ENCODE results near the gene FAM83C. TPM values are rescaled to one million over a fixed set of nuclear protein-coding genes. Genes with fewer than 3 reads are reported as not detected.

FAM83C gene
- total RNA-seq, 2 experiments from 2014 or later = not detected

DNA sequence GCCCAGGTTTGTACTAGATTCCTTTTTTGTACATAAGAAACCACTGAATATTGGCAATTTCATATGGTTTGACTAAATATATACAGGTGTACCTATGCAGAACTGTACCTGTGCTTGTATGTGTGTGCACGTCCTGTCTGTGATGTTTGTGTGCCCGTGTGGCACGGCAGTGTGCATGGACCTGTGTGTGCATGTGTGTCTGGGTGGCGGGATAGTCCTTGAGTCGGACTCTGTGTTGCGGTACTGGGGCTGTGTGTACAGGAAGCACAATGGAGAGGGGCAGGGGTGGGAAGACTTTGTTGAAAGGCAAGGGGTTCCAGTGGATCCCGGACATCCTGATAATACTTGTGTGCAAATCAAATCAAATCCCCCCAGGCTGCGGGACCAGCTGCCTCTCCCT, 3.4 kb upstream of the FAM83C start:
- H3K27me3 Mint-ChIP-seq = peaks cover 4% of the 10 kb centered on the region

DNA sequence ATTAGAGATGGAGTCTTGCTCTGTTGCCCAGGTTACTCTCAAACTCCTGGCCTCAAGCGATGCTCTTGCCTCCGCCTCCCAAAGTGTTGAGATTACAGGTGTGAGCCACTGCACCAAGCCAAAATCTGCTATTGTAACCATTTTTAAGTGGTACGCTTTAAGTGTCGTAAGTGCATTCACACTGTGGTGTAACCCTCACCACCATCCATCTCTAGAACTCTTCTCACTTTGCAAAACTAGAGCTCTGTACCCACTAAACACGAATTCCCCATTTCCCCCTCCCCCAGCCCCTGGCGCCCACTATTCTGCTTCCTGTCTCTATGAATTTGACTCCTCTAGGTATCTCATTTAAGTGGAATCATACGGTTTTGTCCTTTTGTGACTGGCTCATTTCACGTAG, 2.8 kb upstream of the FAM83C start:
- no peak for DNase-seq
- ChIA-PET CTCF (interaction anchor here (0.7 kb wide), 1 partner anchor 9 kb away, joined by 3 read pairs; no protein-coding TSS in a partner anchor), POLR2A (no interaction called here)
- H3K27ac Mint-ChIP-seq = no peak overlapping the region
- no peaks in the 10 kb centered on the region for H3K36me3 Mint-ChIP-seq
- peaks cover 4% of the 10 kb centered on the region for H3K27me3 Mint-ChIP-seq
- intact Hi-C loops (cut with micrococcal nuclease) = no loop called here
- H3K9me3 Mint-ChIP-seq = no peaks in the 10 kb centered on the region
- H3K4me3 Mint-ChIP-seq = no peak overlapping the region
- no peaks in the 10 kb centered on the region for H3K4me1 Mint-ChIP-seq (ENCODE audit: low read depth)

More for the DNA sequence above, 3.4 kb upstream of the FAM83C start:
- ChIA-PET CTCF (no interaction called here), POLR2A (no interaction called here)
- H3K9me3 Mint-ChIP-seq = no peaks in the 10 kb centered on the region
- H3K4me3 Mint-ChIP-seq = no peak overlapping the region
- H3K36me3 Mint-ChIP-seq = no peaks in the 10 kb centered on the region
- intact Hi-C loops (cut with micrococcal nuclease) = no loop called here
- DNase-seq = no peak
- H3K4me1 Mint-ChIP-seq (ENCODE audit: low read depth) = no peaks in the 10 kb centered on the region
- no peak overlapping the region for H3K27ac Mint-ChIP-seq

DNA sequence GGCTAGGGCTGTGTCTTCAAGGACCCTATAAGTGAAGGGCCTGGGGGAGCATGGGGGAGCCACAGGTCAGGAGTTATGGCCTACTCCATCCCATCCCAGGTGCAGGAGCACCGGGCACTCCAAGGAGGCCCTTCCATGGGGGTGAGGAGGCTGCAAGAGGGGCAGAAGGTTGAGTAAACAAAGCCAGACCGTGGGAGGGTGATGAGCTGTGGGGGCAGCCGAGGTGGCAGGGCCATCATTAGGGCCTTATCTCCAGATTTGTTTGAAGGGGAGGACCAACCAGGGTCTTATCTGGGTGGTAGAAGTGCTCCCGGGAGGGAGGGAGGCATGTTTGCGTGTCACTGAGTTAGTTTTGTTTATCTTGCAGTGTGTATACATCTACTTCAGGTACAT, 2.1 kb upstream of the FAM83C start:
- H3K27ac Mint-ChIP-seq = no peak overlapping the region
- intact Hi-C loops (cut with micrococcal nuclease) = no loop called here
- H3K4me3 Mint-ChIP-seq = no peak overlapping the region
- ChIA-PET CTCF (no interaction called here), POLR2A (no interaction called here)
- no peaks in the 10 kb centered on the region for H3K36me3 Mint-ChIP-seq
- peaks cover 4% of the 10 kb centered on the region for H3K27me3 Mint-ChIP-seq
- H3K4me1 Mint-ChIP-seq (ENCODE audit: low read depth) = no peaks in the 10 kb centered on the region
- DNase-seq = no peak
- H3K9me3 Mint-ChIP-seq = no peaks in the 10 kb centered on the region

- no peak for DNase-seq
- POLR2A ChIA-PET = no interaction called here
- CTCF ChIA-PET = no interaction called here
- Mint-ChIP-seq H3K27me3 (peaks cover 4% of the 10 kb centered on the region), H3K9me3 (no peaks in the 10 kb centered on the region), H3K4me1 (ENCODE audit: low read depth) (no peaks in the 10 kb centered on the region), H3K36me3 (no peaks in the 10 kb centered on the region), H3K4me3 (no peak overlapping the region), H3K27ac (no peak overlapping the region)
- intact Hi-C loops (cut with micrococcal nuclease) = no loop called here
These were observed 1.4 kb upstream of the FAM83C start for GRCh38 chr20:35293303-35294292.

DNA sequence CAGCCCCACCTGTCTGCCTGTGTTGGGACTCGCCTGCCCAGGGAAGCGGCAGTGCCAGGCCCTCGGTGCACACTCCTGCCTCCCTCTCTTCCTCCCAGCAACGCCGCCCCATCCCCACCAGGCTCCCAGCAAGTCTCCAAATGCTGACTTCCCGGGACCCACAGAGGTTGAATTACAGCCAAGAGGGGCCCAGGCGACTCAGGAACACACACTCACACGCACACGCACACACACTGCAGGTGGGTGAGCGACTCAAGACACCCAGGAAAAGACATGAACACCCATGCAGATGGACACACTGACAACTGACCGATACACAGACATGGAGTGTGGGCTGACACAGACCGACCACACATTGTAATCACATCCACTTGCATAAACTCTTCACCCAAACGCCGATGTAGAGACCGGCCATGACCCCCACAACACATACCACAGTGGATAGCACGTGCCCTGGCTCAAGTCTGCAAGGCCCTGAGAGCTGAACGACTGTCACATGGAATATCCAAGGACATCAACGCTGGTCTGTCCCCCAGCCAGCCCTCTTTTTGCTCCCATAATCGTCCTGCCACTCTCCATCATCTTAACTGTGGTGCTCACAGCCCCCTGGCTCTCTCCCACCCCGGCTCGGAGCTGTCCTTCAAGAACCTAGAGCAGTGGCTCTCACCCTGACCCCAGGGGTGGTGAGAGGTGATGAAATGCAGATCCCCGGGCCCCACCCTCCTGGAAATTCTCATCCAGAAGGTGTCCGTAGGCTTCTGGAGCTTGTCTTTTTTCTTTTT, 470 bp upstream of the FAM83C start:
- no peak for DNase-seq
- CTCF ChIA-PET = no interaction called here
- peaks cover 4% of the 10 kb centered on the region for H3K27me3 Mint-ChIP-seq
- POLR2A ChIA-PET = no interaction called here
- H3K27ac Mint-ChIP-seq = no peak overlapping the region
- H3K9me3 Mint-ChIP-seq = no peaks in the 10 kb centered on the region
- H3K4me1 Mint-ChIP-seq (ENCODE audit: low read depth) = no peaks in the 10 kb centered on the region
- intact Hi-C loops (cut with micrococcal nuclease) = no loop called here
- no peaks in the 10 kb centered on the region for H3K36me3 Mint-ChIP-seq
- H3K4me3 Mint-ChIP-seq = no peak overlapping the region

DNA sequence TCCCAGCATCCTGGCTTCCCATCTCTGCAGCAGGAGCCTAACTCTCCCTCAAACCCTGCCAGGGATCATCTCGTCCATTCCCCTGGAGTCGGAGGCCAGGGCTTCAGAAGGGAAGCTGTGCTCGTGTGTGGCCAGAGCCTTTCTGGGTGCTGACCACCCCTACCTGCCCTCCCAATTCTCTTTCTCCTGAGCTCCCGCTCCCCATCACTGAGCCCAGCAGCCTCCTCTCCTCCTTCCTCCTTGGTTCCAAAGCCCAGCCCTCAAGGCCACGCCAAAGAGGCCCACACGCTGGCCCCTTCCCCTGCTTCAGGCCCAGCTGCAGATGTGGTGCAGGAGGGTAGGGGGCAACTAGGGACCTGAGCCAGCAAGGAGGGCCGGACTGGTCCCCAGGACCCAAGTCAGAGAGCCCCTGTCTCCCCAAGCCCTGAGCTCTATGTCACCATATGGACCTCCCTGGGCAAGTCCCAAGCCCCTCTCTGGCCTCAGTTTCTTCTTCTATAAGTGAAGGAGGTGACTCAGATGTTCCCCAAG, 1.3 kb downstream of the FAM83C start:
- Mint-ChIP-seq H3K9me3 (no peaks in the 10 kb centered on the region), H3K4me1 (ENCODE audit: low read depth) (peaks cover 2% of the 10 kb centered on the region), H3K36me3 (no peaks in the 10 kb centered on the region), H3K27me3 (peaks cover 4% of the 10 kb centered on the region), H3K27ac (no peak overlapping the region), H3K4me3 (no peak overlapping the region)
- no peak for DNase-seq
- POLR2A ChIA-PET = no interaction called here
- CTCF ChIA-PET = interaction anchor here (0.8 to 2.2 kb wide), 2 partner anchors 13 to 39 kb away, joined by 3 to 7 read pairs; no protein-coding TSS in a partner anchor
- intact Hi-C loops (cut with micrococcal nuclease) = no loop called here

GRCh38 chr20:35290186-35290886, 1.9 kb downstream of the FAM83C start:
- POLR2A ChIA-PET = no interaction called here
- Mint-ChIP-seq H3K27me3 (peaks cover 4% of the 10 kb centered on the region), H3K9me3 (no peaks in the 10 kb centered on the region), H3K4me1 (ENCODE audit: low read depth) (peaks cover 7% of the 10 kb centered on the region), H3K27ac (no peak overlapping the region), H3K36me3 (no peaks in the 10 kb centered on the region), H3K4me3 (no peak overlapping the region)
- CTCF ChIA-PET = interaction anchor here (0.8 to 2.2 kb wide), 2 partner anchors 14 to 39 kb away, joined by 3 to 7 read pairs; no protein-coding TSS in a partner anchor
- intact Hi-C loops (cut with micrococcal nuclease) = no loop called here
- DNase-seq = no peak

DNA sequence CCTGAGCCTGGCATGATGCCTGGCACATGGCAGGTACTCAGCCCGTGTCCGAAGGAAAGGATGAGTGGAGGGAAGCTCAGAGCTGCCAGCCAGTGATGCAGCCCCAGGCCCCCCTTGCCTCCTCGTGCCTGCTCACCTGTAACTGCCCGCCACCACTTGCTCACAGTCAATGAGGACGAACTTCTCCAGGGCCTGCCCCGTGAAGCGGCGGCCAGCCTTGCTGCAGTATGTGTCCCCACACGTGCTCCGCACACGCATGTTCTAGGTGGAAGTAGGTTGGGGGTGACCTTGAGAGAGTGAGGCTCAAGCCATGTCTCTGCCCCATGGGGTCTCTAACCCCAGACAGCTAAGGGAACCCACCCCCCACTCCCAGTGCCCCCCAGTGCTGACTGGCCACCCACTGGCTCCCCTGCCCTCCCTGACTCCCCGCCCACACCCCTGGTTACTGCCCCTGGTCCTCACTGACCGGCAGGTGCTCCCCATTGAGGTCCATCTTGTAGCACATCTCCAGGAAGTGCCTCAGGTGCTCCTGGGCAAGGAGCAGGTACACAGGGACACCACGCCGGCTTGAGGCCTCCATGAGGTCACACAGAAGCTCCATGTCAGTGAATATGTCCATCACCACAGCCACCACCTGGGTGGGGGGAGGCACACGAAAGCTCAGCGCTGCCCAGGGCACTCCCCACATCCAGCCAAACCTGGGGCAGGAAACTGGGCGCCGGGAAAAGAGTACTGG, 3.7 kb downstream of the FAM83C start:
- DNase-seq = no peak
- intact Hi-C loops (cut with micrococcal nuclease) = loop anchor here (10.0 kb wide), 1 partner anchor 56 kb away; no protein-coding TSS in a partner anchor
- peaks cover 4% of the 10 kb centered on the region for H3K36me3 Mint-ChIP-seq
- peaks cover under 1% of the 10 kb centered on the region for H3K27me3 Mint-ChIP-seq
- no peaks in the 10 kb centered on the region for H3K9me3 Mint-ChIP-seq
- no peak overlapping the region for H3K4me3 Mint-ChIP-seq
- H3K27ac Mint-ChIP-seq = no peak overlapping the region
- POLR2A ChIA-PET = no interaction called here
- peaks cover 16% of the 10 kb centered on the region for H3K4me1 Mint-ChIP-seq (ENCODE audit: low read depth)
- CTCF ChIA-PET = interaction anchor here (0.6 to 2.2 kb wide), 4 partner anchors 16 to 41 kb away, joined by 3 to 7 read pairs (median 4); no protein-coding TSS in a partner anchor

- no peak overlapping the region for H3K4me3 Mint-ChIP-seq
- no peak for DNase-seq
- ChIA-PET CTCF (interaction anchor here (0.6 kb wide), 1 partner anchor 17 kb away, joined by 3 read pairs; no protein-coding TSS in a partner anchor), POLR2A (no interaction called here)
- H3K9me3 Mint-ChIP-seq = no peaks in the 10 kb centered on the region
- peaks cover 20% of the 10 kb centered on the region for H3K4me1 Mint-ChIP-seq (ENCODE audit: low read depth)
- no peak overlapping the region for H3K27ac Mint-ChIP-seq
- intact Hi-C loops (cut with micrococcal nuclease) = loop anchor here (10.0 kb wide), 1 partner anchor 57 kb away; no protein-coding TSS in a partner anchor
- H3K27me3 Mint-ChIP-seq = no peaks in the 10 kb centered on the region
- H3K36me3 Mint-ChIP-seq = peaks cover 4% of the 10 kb centered on the region
These were observed 4.5 kb downstream of the FAM83C start for GRCh38 chr20:35287509-35288324.

DNA sequence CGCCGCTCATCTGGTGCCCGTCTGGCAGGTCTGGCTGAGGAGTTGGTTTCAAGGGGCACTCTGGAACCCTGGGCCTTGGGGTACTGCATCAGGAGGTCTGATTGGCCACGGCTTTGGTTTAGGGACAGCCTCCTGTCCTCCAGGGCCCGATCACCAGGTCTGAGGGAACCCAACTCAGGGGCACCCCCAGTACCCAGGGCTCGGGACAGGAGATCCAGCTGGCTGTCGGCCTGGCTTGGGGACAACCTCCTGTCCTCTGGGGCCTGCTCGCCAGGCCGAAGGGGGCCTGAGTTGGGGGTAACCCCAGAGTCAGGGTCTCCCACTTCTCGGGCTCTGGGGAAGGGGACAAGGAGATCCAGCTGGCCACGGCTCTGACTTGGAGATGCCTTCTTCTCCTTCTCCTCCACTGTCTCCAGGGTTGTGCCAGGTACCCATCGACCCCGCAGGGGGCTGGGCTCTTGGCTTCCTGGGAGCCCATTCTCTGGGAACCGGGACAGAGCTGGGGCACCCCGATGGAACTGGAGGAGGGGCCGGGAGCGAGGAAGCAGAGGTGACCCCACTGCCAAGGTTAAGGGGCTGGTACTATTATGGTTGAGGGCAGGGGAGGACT, 5.2 kb downstream of the FAM83C start:
- POLR2A ChIA-PET = no interaction called here
- Mint-ChIP-seq H3K4me3 (no peak overlapping the region), H3K9me3 (no peaks in the 10 kb centered on the region), H3K27me3 (no peaks in the 10 kb centered on the region), H3K4me1 (ENCODE audit: low read depth) (peaks cover 20% of the 10 kb centered on the region), H3K27ac (no peak overlapping the region), H3K36me3 (peaks cover 9% of the 10 kb centered on the region)
- DNase-seq = no peak
- intact Hi-C loops (cut with micrococcal nuclease) = loop anchor here (10.0 kb wide), 1 partner anchor 58 kb away; no protein-coding TSS in a partner anchor
- CTCF ChIA-PET = no interaction called here
